GM12878 (cell line): ENCODE data around the gene OLFML2B. TPM values are rescaled to one million over a fixed set of nuclear protein-coding genes. Genes with fewer than 3 reads are reported as not detected.

Experiments
- ATAC-seq: fragments of 200-7000 bp; cut with Tn5 transposase; 3 replicates; pipeline ENCODE4 v1.9.1; 2020; ENCODE audit warnings: mild to moderate bottlenecking, moderate library complexity
- BruUV-seq: library from RNA; stranded (reverse); fragments of 400-500 nt; replicated peaks from 2 replicates; lab custom pipeline; 2021; lab: Mats Ljungman, UMichigan
- CTCF ChIA-PET: fragments of 300-600 bp; sonication (Branson Sonifier 250); formaldehyde crosslinking; extraction: SDS; loops from one replicate; lab custom pipeline; 2021; ENCODE audit warnings: inconsistent platforms; lab: Yijun Ruan, JAX
- POLR2A ChIA-PET: fragments of 350-600 bp; formaldehyde crosslinking; extraction: SDS; loops from one replicate; lab custom pipeline; 2021; ENCODE audit warnings: inconsistent platforms; lab: Charles Lee
- RAD21 ChIA-PET: fragments of 300-600 bp; sonication (Branson Sonifier 250); formaldehyde crosslinking; loops from one replicate; lab custom pipeline; 2023; ENCODE audit warnings: antibody characterized with exemption; ENCODE audit not compliant: unreplicated experiment; lab: Charles Lee
- SMC1A ChIA-PET: fragments of 300-600 bp; sonication (Branson Sonifier 250); formaldehyde crosslinking; loops from one replicate; lab custom pipeline; 2023; ENCODE audit not compliant: unreplicated experiment, uncharacterized antibody; lab: Charles Lee
- DNase-seq: peaks from one replicate; pipeline ENCODE4 v3.0.0-alpha.2; 2011; ENCODE audit warnings: low read depth, low spot score
- FAIRE-seq: peaks from 3 replicates; lab custom pipeline; 2011; peaks lifted over from hg19 to GRCh38; lab: Jason Lieb, UNC
- H2AFZ ChIP-seq: 2 replicates; pipeline ENCODE4 v1.6.0; 2011; ENCODE audit warnings: low read depth, low read length, control low read depth; ENCODE audit not compliant: control insufficient read depth
- H3K27ac ChIP-seq: 2 replicates; pipeline ENCODE4 v1.5.1; 2011; ENCODE audit warnings: control low read depth; ENCODE audit not compliant: control insufficient read depth, insufficient read depth
- H3K27me3 ChIP-seq, 2 experiments: replicated peaks in 1 of 2; 2 replicates each; pipeline versions ENCODE4 v1.6.0 to v1.6.1; 2011; ENCODE audit warnings: low read length in 1 of 2; ENCODE audit not compliant: control insufficient read depth in 2 of 2, insufficient read depth in 2 of 2
- H3K36me3 ChIP-seq, 2 experiments: 2 replicates each; pipeline ENCODE4 v1.5.1; 2011; ENCODE audit warnings: low read length in 1 of 2; ENCODE audit not compliant: control insufficient read depth in 2 of 2, insufficient read depth in 2 of 2
- H3K4me1 ChIP-seq: 2 replicates; pipeline ENCODE4 v1.6.1; 2011; ENCODE audit warnings: mild to moderate bottlenecking, low read length, moderate library complexity, mixed read lengths; ENCODE audit not compliant: control insufficient read depth, insufficient read depth
- H3K4me2 ChIP-seq: 2 replicates; pipeline ENCODE4 v1.6.0; 2011; ENCODE audit warnings: control low read depth; ENCODE audit not compliant: control insufficient read depth, insufficient read depth
- H3K4me3 ChIP-seq: fragments of 200-600 bp; sonication (generic); 2 replicates; pipeline ENCODE4 v1.5.1; 2016
- H3K79me2 ChIP-seq: 2 replicates; pipeline ENCODE4 v1.6.0; 2011; ENCODE audit warnings: low read length; ENCODE audit not compliant: control insufficient read depth, insufficient read depth
- H3K9ac ChIP-seq: 2 replicates; pipeline ENCODE4 v1.8.0; 2011; ENCODE audit warnings: low read length, control low read depth, mixed read lengths; ENCODE audit not compliant: control insufficient read depth, insufficient read depth
- H3K9me3 ChIP-seq: replicated peaks from 3 replicates; pipeline ENCODE4 v1.5.1; 2011; ENCODE audit warnings: mild to moderate bottlenecking, low read length; ENCODE audit not compliant: control insufficient read depth, insufficient read depth
- H4K20me1 ChIP-seq: 2 replicates; pipeline ENCODE4 v1.6.0; 2011; ENCODE audit not compliant: control insufficient read depth, insufficient read depth
- ASH2L ChIP-seq: fragments of 300-600, 200-600 bp; sonication (generic); IDR thresholded peaks from 2 replicates; pipeline ENCODE4 v1.6.1; 2017; ENCODE audit warnings: low read depth, mild to moderate bottlenecking, borderline replicate concordance
- ATF3 ChIP-seq: IDR thresholded peaks from 2 replicates; pipeline ENCODE4 v1.6.1; 2011; ENCODE audit warnings: low read depth, mild to moderate bottlenecking, low read length, moderate library complexity, borderline replicate concordance; ENCODE audit errors: extremely low read depth
- BCLAF1 ChIP-seq: fragments of 450-650 bp; IDR thresholded peaks from 2 replicates; pipeline ENCODE4 v1.6.1; 2017; ENCODE audit warnings: antibody characterized with exemption, mild to moderate bottlenecking, moderate library complexity
- CHD4 ChIP-seq: fragments of 200-600 bp; sonication (generic); IDR thresholded peaks from 2 replicates; pipeline ENCODE4 v1.6.1; 2016; ENCODE audit warnings: mild to moderate bottlenecking
- CREM ChIP-seq: IDR thresholded peaks from 2 replicates; pipeline ENCODE4 v1.6.1; 2014; ENCODE audit warnings: antibody characterized with exemption, low read depth
- DPF2 ChIP-seq: fragments of 450-650 bp; IDR thresholded peaks from 2 replicates; pipeline ENCODE4 v1.6.1; 2017; ENCODE audit warnings: mild to moderate bottlenecking
- FOXK2 ChIP-seq: fragments of 450-650 bp; IDR thresholded peaks from 2 replicates; pipeline ENCODE4 v1.6.1; 2017; ENCODE audit warnings: mild to moderate bottlenecking, moderate library complexity
- HSF1 ChIP-seq: fragments of 150-350 bp; IDR thresholded peaks from 2 replicates; pipeline ENCODE4 v1.6.1; 2014; ENCODE audit warnings: mild to moderate bottlenecking, low read depth, low read length
- MAX ChIP-seq: IDR thresholded peaks from 2 replicates; pipeline ENCODE4 v1.6.1; 2012; ENCODE audit warnings: low read depth, low read length, improper control_type of control experiment
- NFYB ChIP-seq: IDR thresholded peaks from 2 replicates; pipeline ENCODE4 v1.6.1; 2011; ENCODE audit warnings: low read depth, mild to moderate bottlenecking, low read length, improper control_type of control experiment, moderate library complexity; ENCODE audit not compliant: insufficient read depth
- NRF1 ChIP-seq: conservative IDR thresholded peaks from 2 replicates; pipeline ENCODE4 v1.6.1; 2011; ENCODE audit warnings: mild to moderate bottlenecking, low read depth, low read length, improper control_type of control experiment
- PML ChIP-seq: IDR thresholded peaks from 2 replicates; pipeline ENCODE4 v1.6.1; 2012; ENCODE audit warnings: low read length, inconsistent platforms
- RCOR1 ChIP-seq: conservative IDR thresholded peaks from 2 replicates; pipeline ENCODE4 v1.6.1; 2012; ENCODE audit warnings: low read depth, low read length, improper control_type of control experiment
- SMAD1 ChIP-seq: fragments of 450-650 bp; IDR thresholded peaks from 2 replicates; pipeline ENCODE4 v1.6.1; 2018; ENCODE audit warnings: mild to moderate bottlenecking, low read depth; ENCODE audit not compliant: partially characterized antibody
- SMC3 ChIP-seq: IDR thresholded peaks from 2 replicates; pipeline ENCODE4 v1.6.1; 2011; ENCODE audit warnings: low read length, improper control_type of control experiment, borderline replicate concordance
- ZNF687 ChIP-seq: fragments of 450-650 bp; IDR thresholded peaks from 2 replicates; pipeline ENCODE4 v1.6.1; 2017; ENCODE audit warnings: mild to moderate bottlenecking, moderate library complexity
- WGBS: methylation state at CpG from one replicate; pipeline ENCODE4 v1.1.6; 2016; ENCODE audit warnings: low lambda C conversion rate; ENCODE audit not compliant: insufficient replicate concordance, insufficient coverage; ENCODE audit errors: missing lambda C conversion rate; 5-methylcytosine and 5-hydroxymethylcytosine counted together
- in situ Hi-C: fragments of 300-500 bp; cut with MboI; formaldehyde crosslinking; loops from 9 replicates; pipeline ENCODE4 v1.14.3; 2018; ENCODE audit warnings: mixed read lengths
- intact Hi-C: fragments of 100-400 bp; cut with micrococcal nuclease; formaldehyde crosslinking; loops from one replicate; pipeline ENCODE4 v1.14.2; 2022; ENCODE audit not compliant: unreplicated experiment
- polyA plus RNA-seq, 11 experiments: library from polyadenylated mRNA; depleted of rRNA in 4 of 11; unstranded in 6 of 11; stranded (reverse) in 5 of 11; fragments of >200 nt; fragmentation: Nextera tagmentation in 4 of 11; fragmentation: Illumina TruSeq in 1 of 11; extraction: Ambion mirVana in 4 of 11; extraction: Trizol in 1 of 11; gene quantifications; 1 replicate in 1 of 11; 2 replicates in 10 of 11; pipeline versions ENCODE4 v1.2.1 to v1.2.3, GENCODE V29; 2011 to 2016; ENCODE audit warnings: inconsistent platforms in 2 of 11, missing spikeins in 2 of 11, low read depth in 1 of 11
- total RNA-seq, 4 experiments: library from RNA; depleted of rRNA in 3 of 4; stranded (reverse); fragments of >200 nt in 3 of 4; fragmentation: Illumina TruSeq in 1 of 4; extraction: Trizol in 1 of 4; gene quantifications; 2 replicates each; pipeline versions ENCODE4 v1.2.1 to v1.2.3, GENCODE V29; 2013 to 2021

The OLFML2B gene
- total and polyA plus RNA-seq, 10 of the 15 experiments (the other 5 are each of a cell fraction or from before 2014, with no cell fraction given) = not detected

GRCh38 chr1:162018418-162018817 is 5.3 kb downstream of the OLFML2B start:
- Histone ChIP-seq H3K79me2 (no peaks in the 10 kb centered on the region), H3K27ac (no peak overlapping the region), H3K27me3 (peaks cover 3 to 4% of the 10 kb centered on the region in 2 experiments; a peak in 3 of 4 replicates), H3K9me3 (peaks cover 1% of the 10 kb centered on the region; the same call in 1 of the 3 replicates), H3K36me3 (no peaks in the 10 kb centered on the region), H4K20me1 (no peaks in the 10 kb centered on the region), H3K4me3 (no peak overlapping the region), H3K4me2 (no peak overlapping the region), H2AFZ (no peak overlapping the region), H3K9ac (no peak overlapping the region)
- FAIRE-seq = no peak
- intact Hi-C loops = no loop called here
- no peak for ATAC-seq
- 55% methylated on average over 4 of the region's 4 CpGs for WGBS
- in situ Hi-C loops = no loop called here
- ChIA-PET SMC1A (no interaction called here), RAD21 (no interaction called here)
- TF ChIP-seq SMC3 (no peak), ZNF687 (no peak), SMAD1 (no peak), NFYB (no peak), ASH2L (no peak), FOXK2 (no peak), HSF1 (no peak), MAX (no peak), BCLAF1 (no peak), CHD4 (no peak), NRF1 (no peak), RCOR1 (no peak), PML (no peak), ATF3 (no peak), CREM (no peak), DPF2 (no peak)
- TF ChIP-seq, all 136 proteins: peak for 0
- ChIA-PET POLR2A (no interaction called here), CTCF (interaction anchor here (1.6 to 1.7 kb wide), 2 partner anchors 18 to 222 kb away, joined by 3 to 5 read pairs; no protein-coding TSS in a partner anchor)
- no peak for DNase-seq
- no peaks in the 10 kb centered on the region for H3K4me1 ChIP-seq
- BruUV-seq = no TSS peak
